HL-60 (cell line): ENCODE measurements around the gene ACACA.

Experiments used
- CTCF ChIP-seq: IDR thresholded peaks from one replicate; pipeline ENCODE4 v1.5.1; 2011; ENCODE audit warnings: low read length, control low read depth, inconsistent platforms; ENCODE audit not compliant: insufficient read depth
- POLR2AphosphoS5 ChIP-seq: IDR thresholded peaks from 2 replicates; pipeline ENCODE4 v1.6.1; 2012; ENCODE audit warnings: low read depth
- REST ChIP-seq: IDR thresholded peaks from 2 replicates; pipeline ENCODE4 v1.6.1; 2012; ENCODE audit warnings: low read depth; ENCODE audit not compliant: insufficient replicate concordance

- TF ChIP-seq CTCF (no peak), POLR2AphosphoS5 (no peak), REST (no peak)
These were observed 128.3 kb downstream of the ACACA start for GRCh38 chr17:37278247-37278894.
